GM21526 (cell line): ENCODE measurements around the gene NOL6.
"Not testable (repeated sequence)": the region's sequence is repeated elsewhere in the genome, so short reads cannot be mapped to it uniquely, and the experiment has no call there.

Experiments
- ATAC-seq: cut with Tn5 transposase; IDR thresholded peaks from one replicate; pipeline ENCODE4 v1.9.1; 2021; ENCODE audit warnings: moderate library complexity; ENCODE audit not compliant: unreplicated experiment, low FRiP score

NOL6 gene

DNA sequence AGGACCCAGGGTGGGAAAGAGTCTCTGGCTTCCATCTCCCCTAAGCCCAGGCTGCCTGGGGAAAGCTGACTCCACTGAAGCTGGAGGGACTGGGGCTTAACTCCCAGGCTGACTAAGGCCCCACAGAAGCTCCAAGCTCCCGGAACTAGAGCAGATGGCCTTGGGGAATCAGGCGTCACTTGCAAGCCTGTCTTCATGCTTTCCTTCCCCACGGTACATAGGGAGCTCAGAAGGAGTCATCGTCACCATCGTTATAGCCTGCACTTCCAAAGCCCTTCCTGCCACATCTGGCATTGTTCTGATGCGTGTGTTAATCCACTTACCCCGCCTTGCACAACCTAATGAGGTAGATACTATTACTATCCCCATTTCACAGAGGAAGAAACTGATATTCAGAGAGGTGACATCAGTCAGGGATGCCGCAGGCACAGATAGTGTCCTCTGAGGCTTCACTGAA lies 37.9 kb downstream of the NOL6 start:
- ATAC-seq, result no peak

GRCh38 chr9:33434317-33435105 lies 39.2 kb downstream of the NOL6 start:
- ATAC-seq, result no peak

GRCh38 chr9:33433871-33434270 lies 39.9 kb downstream of the NOL6 start:
- ATAC-seq, result no peak

DNA sequence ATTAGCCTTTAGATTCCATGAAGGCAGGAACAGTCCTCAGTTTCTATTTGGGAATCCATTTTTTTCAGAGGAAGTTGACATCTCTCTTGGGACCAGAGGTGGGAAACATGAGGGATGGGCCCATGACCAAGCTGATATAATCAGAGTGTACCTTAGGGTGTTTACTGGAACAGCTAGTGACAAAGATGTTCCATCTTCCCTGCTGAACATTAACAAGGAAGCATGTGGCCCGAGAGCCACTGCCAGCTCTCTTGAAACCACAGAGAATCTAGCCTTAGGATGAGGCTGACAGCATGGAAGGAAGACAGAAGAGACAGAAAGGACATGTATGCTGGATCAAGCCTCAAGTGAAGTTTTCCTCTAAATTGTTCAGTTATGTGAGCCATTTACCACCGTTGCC lies 42.3 kb downstream of the NOL6 start:
- no peak for ATAC-seq

DNA sequence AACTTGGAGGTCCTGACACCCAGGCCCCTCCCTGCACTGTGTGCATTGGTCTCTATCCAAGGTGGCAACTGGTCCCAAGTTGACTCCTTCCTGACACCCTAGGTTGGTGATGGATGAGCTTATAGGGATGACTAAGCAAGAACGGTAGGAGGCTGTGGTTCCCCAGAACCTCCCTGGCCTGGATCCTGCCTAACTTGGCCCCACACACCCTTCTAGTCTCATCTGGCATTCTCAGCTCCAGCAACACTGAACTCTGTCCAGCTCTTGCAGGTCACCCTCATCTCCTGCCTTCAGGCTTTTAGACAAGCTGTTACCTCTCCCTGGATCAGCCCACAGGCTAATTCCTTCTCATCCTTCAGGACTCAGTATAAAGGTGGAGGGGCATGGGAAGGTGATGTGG lies 42.8 kb downstream of the NOL6 start:
- no peak for ATAC-seq

GRCh38 chr9:33429256-33429985 lies 44.3 kb downstream of the NOL6 start:
- ATAC-seq, result no peak

- no peak for ATAC-seq
Measured at GRCh38 chr9:33426843-33427293, 46.9 kb downstream of the NOL6 start.

- no peak for ATAC-seq
Measured at GRCh38 chr9:33425128-33425533, 48.6 kb downstream of the NOL6 start.

- not testable (repeated sequence) for ATAC-seq
Measured at GRCh38 chr9:33424492-33424891, 49.2 kb downstream of the NOL6 start.

DNA sequence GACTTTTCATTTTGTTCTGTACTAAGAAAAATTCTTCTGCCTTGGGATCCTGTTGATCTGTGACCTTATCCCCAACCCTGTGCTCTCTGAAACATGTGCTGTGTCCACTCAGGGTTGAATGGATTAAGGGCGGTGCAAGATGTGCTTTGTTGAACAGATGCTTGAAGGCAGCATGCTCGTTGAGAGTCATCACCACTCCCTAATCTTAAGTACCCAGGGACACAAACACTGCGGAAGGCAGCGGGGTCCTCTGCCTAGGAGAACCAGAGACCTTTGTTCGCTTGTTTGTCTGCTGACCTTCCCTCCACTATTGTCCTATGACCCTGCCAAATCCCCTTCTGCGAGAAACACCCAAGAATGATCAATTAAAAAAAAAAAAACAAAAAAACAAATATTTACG lies 49.7 kb downstream of the NOL6 start:
- not testable (repeated sequence) for ATAC-seq

- ATAC-seq, result no peak
Measured at GRCh38 chr9:33419708-33420303, 53.9 kb downstream of the NOL6 start.

DNA sequence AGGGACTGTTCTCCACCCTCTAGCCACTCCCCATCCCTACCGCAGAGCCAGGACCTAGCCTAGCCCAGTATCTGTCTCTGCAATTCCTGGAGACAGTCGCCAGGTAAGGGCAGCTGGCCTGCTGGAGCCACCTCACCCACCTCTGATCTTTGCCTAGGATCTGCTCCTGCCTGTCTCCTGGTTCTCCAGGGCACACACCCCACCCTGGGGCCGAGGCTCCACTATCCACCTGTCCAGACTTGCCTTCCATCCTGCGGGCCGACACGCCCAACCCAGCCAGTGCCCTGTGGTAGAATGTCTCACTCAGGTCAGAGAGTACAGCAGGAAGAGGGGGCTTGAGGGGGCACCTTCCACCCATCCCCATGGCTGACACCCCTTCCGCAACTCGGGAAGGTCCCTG lies 55.6 kb downstream of the NOL6 start:
- no peak for ATAC-seq

- no peak for ATAC-seq
Measured at GRCh38 chr9:33416996-33417395, 56.7 kb downstream of the NOL6 start.

- ATAC-seq, result no peak
Measured at GRCh38 chr9:33415501-33416038, 58.2 kb downstream of the NOL6 start.

DNA sequence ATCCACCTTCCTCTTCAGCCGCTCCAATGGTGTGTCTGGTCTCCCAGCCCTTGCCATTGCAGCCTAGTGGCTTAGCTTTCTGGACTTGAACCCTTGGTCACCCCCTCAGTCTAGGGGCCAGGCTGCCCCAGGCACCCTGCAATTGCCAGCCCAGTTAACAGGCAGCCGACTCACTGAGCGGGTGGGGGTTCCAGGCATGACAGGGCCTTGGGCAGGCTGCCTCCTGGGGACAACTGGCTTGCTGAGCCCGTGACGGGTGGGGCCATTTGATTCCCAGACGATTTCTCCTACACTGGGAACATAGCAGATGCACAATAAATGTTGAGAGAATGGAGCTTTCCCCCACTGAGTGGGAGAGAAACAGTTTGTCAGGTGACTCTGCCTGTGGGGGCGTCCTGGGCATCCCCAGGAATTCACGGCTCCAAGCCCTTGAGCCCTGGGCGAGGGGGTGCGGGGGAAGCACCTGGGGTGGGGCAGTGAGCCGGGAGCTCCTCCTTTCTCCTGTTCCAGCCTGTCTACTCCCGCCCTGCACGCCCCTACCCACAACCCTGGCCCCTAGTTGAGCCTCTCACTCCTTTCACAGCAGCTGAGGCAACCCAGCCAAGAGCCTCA lies 58.7 kb downstream of the NOL6 start:
- ATAC-seq, result no peak

DNA sequence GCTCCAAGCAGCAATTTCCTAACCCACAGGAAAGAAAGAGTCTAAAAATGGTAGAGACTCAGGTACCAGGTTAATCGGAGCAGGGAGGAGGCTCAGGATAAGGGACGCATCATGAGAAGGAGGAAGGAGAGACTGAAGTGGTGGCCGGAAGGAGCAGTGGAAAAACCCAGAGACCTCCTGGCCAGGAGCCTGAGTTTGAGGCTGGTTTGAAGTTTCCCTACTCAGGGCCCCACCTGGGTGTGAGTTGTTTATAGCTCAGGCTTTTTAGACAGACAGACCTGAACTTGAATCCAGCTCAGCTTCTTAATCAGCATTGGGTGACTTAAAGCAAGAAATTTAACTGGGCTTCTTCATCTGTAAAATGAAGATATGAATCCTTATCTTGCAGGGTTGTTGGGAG lies 59.5 kb downstream of the NOL6 start:
- ATAC-seq, result no peak
